GM19193 (cell line): ENCODE data around the gene DAGLA.

Experiments used
- POLR2A ChIP-seq: IDR thresholded peaks from 4 replicates; pipeline ENCODE4 v1.6.1; 2011; ENCODE audit not compliant: insufficient read depth, insufficient read length; ENCODE audit errors: extremely low read depth

The DAGLA gene

GRCh38 chr11:61698173-61698948 is 18.2 kb downstream of the DAGLA start:
- no peak for TF ChIP-seq POLR2A

- TF ChIP-seq POLR2A, result no peak
Measured at GRCh38 chr11:61699737-61700160, 19.6 kb downstream of the DAGLA start.

- no peak for TF ChIP-seq POLR2A
Measured at GRCh38 chr11:61700212-61700611, 20.0 kb downstream of the DAGLA start.

- TF ChIP-seq POLR2A, result no peak
Measured at GRCh38 chr11:61700720-61701119, 20.5 kb downstream of the DAGLA start.

GRCh38 chr11:61701242-61701886 is 21.2 kb downstream of the DAGLA start:
- no peak for TF ChIP-seq POLR2A

- no peak for TF ChIP-seq POLR2A
Measured at GRCh38 chr11:61702701-61703312, 22.6 kb downstream of the DAGLA start.

- TF ChIP-seq POLR2A, result no peak
Measured at GRCh38 chr11:61704838-61705237, 24.6 kb downstream of the DAGLA start.

- TF ChIP-seq POLR2A, result no peak
Measured at GRCh38 chr11:61706452-61707400, 26.5 kb downstream of the DAGLA start.

- no peak for TF ChIP-seq POLR2A
Measured at GRCh38 chr11:61707574-61707973, 27.4 kb downstream of the DAGLA start.

GRCh38 chr11:61709110-61709509 is 28.9 kb downstream of the DAGLA start:
- TF ChIP-seq POLR2A, result no peak

GRCh38 chr11:61709572-61709971 is 29.4 kb downstream of the DAGLA start:
- no peak for TF ChIP-seq POLR2A

GRCh38 chr11:61710019-61710418 is 29.8 kb downstream of the DAGLA start:
- TF ChIP-seq POLR2A, result no peak

- no peak for TF ChIP-seq POLR2A
Measured at GRCh38 chr11:61711037-61711436, 30.8 kb downstream of the DAGLA start.

GRCh38 chr11:61711498-61711897 is 31.3 kb downstream of the DAGLA start:
- no peak for TF ChIP-seq POLR2A

GRCh38 chr11:61712314-61712713 is 32.1 kb downstream of the DAGLA start:
- TF ChIP-seq POLR2A, result no peak
